Right atrium auricular region (tissue), 2 donors: Measurements from ENCODE around the gene IGLON5. TPM values are rescaled to one million over a fixed set of nuclear protein-coding genes. Genes with fewer than 3 reads are reported as not detected.

Experiments used
- DNase-seq: peaks from one replicate; pipeline ENCODE4 v3.0.0-alpha.2; 2019; ENCODE audit warnings: low spot score
- H3K27ac ChIP-seq, 2 donors: fragments of 200-600 bp; sonication (generic); 1 replicate in 1 of 2; 2 replicates in 1 of 2; pipeline ENCODE4 v1.5.1; 2016 to 2019
- H3K27me3 ChIP-seq, 2 donors: fragments of 200-600 bp; sonication (generic); one replicate each; pipeline versions ENCODE4 v1.5.1 to v1.6.0; 2017 to 2019
- H3K36me3 ChIP-seq: fragments of 200-600 bp; sonication (generic); one replicate; pipeline ENCODE4 v1.5.1; 2016
- H3K4me1 ChIP-seq, 2 donors: fragments of 200-600 bp; sonication (generic); one replicate each; pipeline versions ENCODE4 v1.5.1 to v1.6.0; 2017 to 2019
- H3K4me3 ChIP-seq, 2 donors: fragments of 200-600 bp; sonication (generic); 1 replicate in 1 of 2; 2 replicates in 1 of 2; pipeline ENCODE4 v1.5.1; 2017 to 2019; ENCODE audit warnings: mild to moderate bottlenecking in 1 of 2, moderate library complexity in 1 of 2
- H3K9me3 ChIP-seq, 2 donors: fragments of 200-600 bp; sonication (generic); one replicate each; pipeline ENCODE4 v1.5.1; 2019
- CTCF ChIP-seq, 2 donors: fragments of 200-600 bp; sonication (generic); IDR thresholded peaks; one replicate each; pipeline ENCODE4 v1.5.1; 2019; ENCODE audit warnings: antibody characterized with exemption in 2 of 2
- total RNA-seq, 2 donors: library from RNA; depleted of rRNA; stranded (reverse); fragments of >200 nt; gene quantifications; one replicate each; pipeline ENCODE4 v1.1.0, GENCODE V29; 2016

IGLON5 gene
- total RNA-seq, 2 donors from 2014 or later: 0.31 TPM; not detected in 1

GRCh38 chr19:51277112-51277511 lies 34.3 kb upstream of the IGLON5 start:
- Histone ChIP-seq H3K36me3 (no peaks in the 10 kb centered on the region), H3K9me3 (no peaks in the 10 kb centered on the region), H3K27ac (no peak overlapping the region), H3K4me1 (no peaks in the 10 kb centered on the region), H3K4me3 (no peak overlapping the region), H3K27me3 (no peaks in the 10 kb centered on the region)
- TF ChIP-seq CTCF (IDR thresholded peaks at IDR 0.05): no peak
- DNase-seq: no peak

GRCh38 chr19:51282335-51282734 lies 29.1 kb upstream of the IGLON5 start:
- no peak for DNase-seq
- H3K9me3 ChIP-seq: no peaks in the 10 kb centered on the region
- H3K4me3 ChIP-seq: no peak overlapping the region
- no peaks in the 10 kb centered on the region for H3K27me3 ChIP-seq
- H3K36me3 ChIP-seq: no peaks in the 10 kb centered on the region
- no peaks in the 10 kb centered on the region for H3K4me1 ChIP-seq
- no peak overlapping the region for H3K27ac ChIP-seq
- no peak for TF ChIP-seq CTCF (IDR thresholded peaks at IDR 0.05)

- H3K4me1 ChIP-seq: no peaks in the 10 kb centered on the region
- no peaks in the 10 kb centered on the region for H3K36me3 ChIP-seq
- no peak for DNase-seq
- no peak overlapping the region for H3K4me3 ChIP-seq
- no peak overlapping the region for H3K27ac ChIP-seq
- no peaks in the 10 kb centered on the region for H3K9me3 ChIP-seq
- TF ChIP-seq CTCF (IDR thresholded peaks at IDR 0.05): no peak
- no peaks in the 10 kb centered on the region for H3K27me3 ChIP-seq
Observed at GRCh38 chr19:51285682-51286081, 25.8 kb upstream of the IGLON5 start.

- Histone ChIP-seq H3K27me3 (no peaks in the 10 kb centered on the region), H3K4me3 (no peak overlapping the region), H3K36me3 (no peaks in the 10 kb centered on the region), H3K4me1 (no peaks in the 10 kb centered on the region), H3K27ac (no peak overlapping the region), H3K9me3 (no peaks in the 10 kb centered on the region)
- TF ChIP-seq CTCF (IDR thresholded peaks at IDR 0.05): no peak
- DNase-seq: no peak
Observed at GRCh38 chr19:51289635-51290034, 21.8 kb upstream of the IGLON5 start.

GRCh38 chr19:51292971-51293370 lies 18.5 kb upstream of the IGLON5 start:
- DNase-seq: no peak
- Histone ChIP-seq H3K27ac (no peak overlapping the region), H3K9me3 (no peaks in the 10 kb centered on the region), H3K27me3 (no peaks in the 10 kb centered on the region), H3K36me3 (no peaks in the 10 kb centered on the region), H3K4me3 (no peak overlapping the region), H3K4me1 (no peaks in the 10 kb centered on the region)
- TF ChIP-seq CTCF (IDR thresholded peaks at IDR 0.05): no peak

GRCh38 chr19:51293571-51294210 lies 17.8 kb upstream of the IGLON5 start:
- H3K27ac ChIP-seq: no peak overlapping the region
- no peak overlapping the region for H3K4me3 ChIP-seq
- H3K9me3 ChIP-seq: no peaks in the 10 kb centered on the region
- H3K36me3 ChIP-seq: no peaks in the 10 kb centered on the region
- no peak for TF ChIP-seq CTCF (IDR thresholded peaks at IDR 0.05)
- DNase-seq: no peak
- H3K4me1 ChIP-seq: no peaks in the 10 kb centered on the region
- H3K27me3 ChIP-seq: no peaks in the 10 kb centered on the region
